Esophagus muscularis mucosa (tissue), 3 donors: ENCODE data around the gene UEVLD.

Source experiments
- POLR2A ChIP-seq: fragments of 450-650 bp; IDR thresholded peaks from one replicate; pipeline ENCODE4 v1.6.1; 2017; ENCODE audit warnings: antibody characterized with exemption, moderate library complexity, mild to moderate bottlenecking, low read depth
- TF ChIP-seq, protein P1 (sequence below), 3 experiments: fragments of 200-600 bp in 2 of 3; fragments of 450-650 bp in 1 of 3; sonication (generic) in 2 of 3; IDR thresholded peaks; one replicate each; pipeline ENCODE4 v1.5.1; 2017 to 2019; ENCODE audit warnings: antibody characterized with exemption in 3 of 3, mild to moderate bottlenecking in 2 of 3, moderate library complexity in 1 of 3

DNA sequence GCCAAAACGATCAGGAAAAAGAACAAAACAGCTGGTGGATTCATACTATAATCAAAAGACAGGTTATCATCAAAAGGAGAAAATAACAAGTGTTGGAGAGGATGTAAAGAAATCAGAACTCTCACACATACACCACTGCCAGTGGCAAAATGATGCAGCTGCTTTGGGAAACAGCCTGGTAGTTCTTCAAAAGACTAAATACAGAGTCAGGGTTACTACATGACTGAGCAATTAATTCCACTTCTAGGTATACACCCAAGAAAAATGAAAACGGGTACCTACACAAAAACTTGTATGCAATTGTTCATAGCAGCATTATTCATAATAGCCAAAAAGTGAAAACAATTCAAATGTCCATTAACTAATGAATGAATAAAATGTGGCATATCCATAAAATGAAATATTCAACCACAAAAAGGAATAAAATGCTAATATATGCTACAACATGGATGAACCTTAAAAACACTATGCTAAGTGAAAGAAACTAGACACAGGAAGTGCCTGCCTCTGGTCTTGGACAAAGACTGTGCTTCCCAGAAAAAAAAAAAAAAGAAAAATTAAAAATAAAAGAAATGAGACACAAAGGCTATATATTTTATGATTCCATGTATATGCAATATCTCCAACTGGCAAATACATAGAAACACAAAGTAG, 8.3 kb downstream of the UEVLD start:
- TF ChIP-seq, protein P1, sequence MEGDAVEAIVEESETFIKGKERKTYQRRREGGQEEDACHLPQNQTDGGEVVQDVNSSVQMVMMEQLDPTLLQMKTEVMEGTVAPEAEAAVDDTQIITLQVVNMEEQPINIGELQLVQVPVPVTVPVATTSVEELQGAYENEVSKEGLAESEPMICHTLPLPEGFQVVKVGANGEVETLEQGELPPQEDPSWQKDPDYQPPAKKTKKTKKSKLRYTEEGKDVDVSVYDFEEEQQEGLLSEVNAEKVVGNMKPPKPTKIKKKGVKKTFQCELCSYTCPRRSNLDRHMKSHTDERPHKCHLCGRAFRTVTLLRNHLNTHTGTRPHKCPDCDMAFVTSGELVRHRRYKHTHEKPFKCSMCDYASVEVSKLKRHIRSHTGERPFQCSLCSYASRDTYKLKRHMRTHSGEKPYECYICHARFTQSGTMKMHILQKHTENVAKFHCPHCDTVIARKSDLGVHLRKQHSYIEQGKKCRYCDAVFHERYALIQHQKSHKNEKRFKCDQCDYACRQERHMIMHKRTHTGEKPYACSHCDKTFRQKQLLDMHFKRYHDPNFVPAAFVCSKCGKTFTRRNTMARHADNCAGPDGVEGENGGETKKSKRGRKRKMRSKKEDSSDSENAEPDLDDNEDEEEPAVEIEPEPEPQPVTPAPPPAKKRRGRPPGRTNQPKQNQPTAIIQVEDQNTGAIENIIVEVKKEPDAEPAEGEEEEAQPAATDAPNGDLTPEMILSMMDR (IDR thresholded peaks at IDR 0.05), result no peak
- no peak for TF ChIP-seq POLR2A
